Epithelial cell of proximal tubule (primary cell): ENCODE data around the gene OSR1. TPM values are rescaled to one million over a fixed set of nuclear protein-coding genes. Genes with fewer than 3 reads are reported as not detected.

Experiments
- DNase-seq: peaks from one replicate; pipeline ENCODE4 v3.0.0-alpha.2; 2011; ENCODE audit warnings: low read depth
- H3K4me3 ChIP-seq: 2 replicates; pipeline ENCODE4 v1.5.1; 2011; ENCODE audit warnings: low read depth, mild to moderate bottlenecking, low read length
- total RNA-seq: library from RNA; depleted of rRNA; stranded (reverse); fragments of >200 nt; gene quantifications from 2 replicates; pipeline ENCODE4 v1.2.3, GENCODE V29; 2015
- TF ChIP-seq, protein P1 (sequence below): conservative IDR thresholded peaks from 2 replicates; pipeline ENCODE4 v1.5.1; 2012; ENCODE audit warnings: low read depth, mild to moderate bottlenecking, low read length

OSR1 gene
- total RNA-seq, 1 donor from 2014 or later = not detected

DNA sequence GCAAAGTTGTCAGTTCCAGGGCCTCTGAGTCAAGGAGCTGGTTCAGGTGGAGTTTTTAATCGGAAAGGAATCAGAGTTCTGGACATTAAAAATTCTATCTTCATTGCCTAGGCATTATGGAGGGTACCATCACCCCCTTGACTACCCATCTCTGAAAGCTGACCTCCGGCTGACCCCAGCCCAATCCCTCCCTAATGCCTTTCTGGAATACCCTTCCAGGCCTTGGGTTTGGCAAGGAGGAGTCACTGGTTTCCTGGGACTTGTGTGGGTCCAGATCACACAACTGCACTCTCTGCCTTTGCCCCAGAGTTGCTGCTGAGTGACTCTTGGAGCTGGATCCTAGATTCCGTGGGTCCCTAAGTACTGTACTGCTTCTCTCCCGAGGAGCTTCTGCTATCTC, 1.0 kb upstream of the OSR1 start:
- TF ChIP-seq, protein P1, sequence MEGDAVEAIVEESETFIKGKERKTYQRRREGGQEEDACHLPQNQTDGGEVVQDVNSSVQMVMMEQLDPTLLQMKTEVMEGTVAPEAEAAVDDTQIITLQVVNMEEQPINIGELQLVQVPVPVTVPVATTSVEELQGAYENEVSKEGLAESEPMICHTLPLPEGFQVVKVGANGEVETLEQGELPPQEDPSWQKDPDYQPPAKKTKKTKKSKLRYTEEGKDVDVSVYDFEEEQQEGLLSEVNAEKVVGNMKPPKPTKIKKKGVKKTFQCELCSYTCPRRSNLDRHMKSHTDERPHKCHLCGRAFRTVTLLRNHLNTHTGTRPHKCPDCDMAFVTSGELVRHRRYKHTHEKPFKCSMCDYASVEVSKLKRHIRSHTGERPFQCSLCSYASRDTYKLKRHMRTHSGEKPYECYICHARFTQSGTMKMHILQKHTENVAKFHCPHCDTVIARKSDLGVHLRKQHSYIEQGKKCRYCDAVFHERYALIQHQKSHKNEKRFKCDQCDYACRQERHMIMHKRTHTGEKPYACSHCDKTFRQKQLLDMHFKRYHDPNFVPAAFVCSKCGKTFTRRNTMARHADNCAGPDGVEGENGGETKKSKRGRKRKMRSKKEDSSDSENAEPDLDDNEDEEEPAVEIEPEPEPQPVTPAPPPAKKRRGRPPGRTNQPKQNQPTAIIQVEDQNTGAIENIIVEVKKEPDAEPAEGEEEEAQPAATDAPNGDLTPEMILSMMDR = no peak
- DNase-seq = no peak
- H3K4me3 ChIP-seq = no peak overlapping the region

DNA sequence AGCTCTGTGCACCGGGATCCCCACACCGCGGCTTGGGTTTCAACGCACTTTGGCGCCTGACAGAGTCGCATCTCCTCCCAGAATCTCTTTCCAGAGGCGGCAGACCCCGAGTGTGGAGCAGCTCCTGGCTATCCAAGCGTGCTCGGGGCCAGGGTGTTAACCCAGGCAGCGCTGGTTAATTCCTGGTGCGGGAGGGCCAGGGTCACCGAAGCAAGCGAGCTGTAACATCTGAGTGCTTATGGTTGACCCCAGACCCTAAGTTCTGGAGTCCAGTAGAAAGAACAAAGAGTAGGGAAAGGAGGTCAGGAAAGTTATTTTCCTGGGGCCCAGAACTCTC, 566 bp upstream of the OSR1 start:
- no peak for DNase-seq
- TF ChIP-seq, protein P1 = no peak
- H3K4me3 ChIP-seq = peak overlapping the region; percentile 75

DNA sequence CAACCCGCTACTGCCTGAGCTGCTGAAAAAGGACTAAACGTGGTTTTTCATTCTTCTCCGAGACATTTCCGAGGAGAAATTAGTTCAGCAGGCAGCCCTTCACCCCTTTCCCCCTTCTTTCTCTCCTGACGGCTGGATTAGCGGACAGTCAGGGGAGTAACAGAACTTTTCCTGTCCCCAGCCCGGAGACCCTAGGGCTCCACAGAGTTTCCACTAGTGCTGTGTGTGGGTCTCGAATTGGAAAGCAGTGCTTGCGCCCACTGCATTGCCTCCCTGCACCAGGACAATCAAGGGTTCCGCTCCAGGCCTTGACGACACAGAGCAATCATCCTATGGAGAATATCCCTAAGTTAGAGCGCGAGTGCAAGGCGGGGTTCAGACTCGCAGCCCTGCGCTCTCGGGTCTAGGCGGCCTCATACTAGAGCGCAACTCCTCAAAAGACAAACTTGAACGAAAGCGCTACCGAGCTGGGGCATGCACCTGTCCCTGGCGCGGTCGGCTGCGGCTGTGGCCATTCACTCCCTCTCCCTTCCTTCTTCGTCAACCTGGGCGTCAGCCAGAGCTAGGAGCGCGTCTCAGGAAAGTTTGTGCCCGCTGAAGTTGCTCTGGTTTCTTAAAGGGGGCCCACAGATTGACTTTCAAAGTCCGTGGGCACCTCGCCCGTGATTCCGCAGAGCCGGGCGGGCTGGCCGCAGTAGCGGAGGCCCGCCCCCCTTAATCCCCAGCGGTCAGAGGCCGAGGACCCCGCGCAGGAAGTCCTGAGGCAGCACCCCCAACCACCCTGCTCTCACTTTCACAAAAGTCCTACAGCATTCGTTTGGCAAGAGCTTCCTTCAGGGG, 801 bp downstream of the OSR1 start:
- TF ChIP-seq, protein P1 = no peak
- H3K4me3 ChIP-seq = peak overlapping the region; percentile 75
- DNase-seq = no peak

DNA sequence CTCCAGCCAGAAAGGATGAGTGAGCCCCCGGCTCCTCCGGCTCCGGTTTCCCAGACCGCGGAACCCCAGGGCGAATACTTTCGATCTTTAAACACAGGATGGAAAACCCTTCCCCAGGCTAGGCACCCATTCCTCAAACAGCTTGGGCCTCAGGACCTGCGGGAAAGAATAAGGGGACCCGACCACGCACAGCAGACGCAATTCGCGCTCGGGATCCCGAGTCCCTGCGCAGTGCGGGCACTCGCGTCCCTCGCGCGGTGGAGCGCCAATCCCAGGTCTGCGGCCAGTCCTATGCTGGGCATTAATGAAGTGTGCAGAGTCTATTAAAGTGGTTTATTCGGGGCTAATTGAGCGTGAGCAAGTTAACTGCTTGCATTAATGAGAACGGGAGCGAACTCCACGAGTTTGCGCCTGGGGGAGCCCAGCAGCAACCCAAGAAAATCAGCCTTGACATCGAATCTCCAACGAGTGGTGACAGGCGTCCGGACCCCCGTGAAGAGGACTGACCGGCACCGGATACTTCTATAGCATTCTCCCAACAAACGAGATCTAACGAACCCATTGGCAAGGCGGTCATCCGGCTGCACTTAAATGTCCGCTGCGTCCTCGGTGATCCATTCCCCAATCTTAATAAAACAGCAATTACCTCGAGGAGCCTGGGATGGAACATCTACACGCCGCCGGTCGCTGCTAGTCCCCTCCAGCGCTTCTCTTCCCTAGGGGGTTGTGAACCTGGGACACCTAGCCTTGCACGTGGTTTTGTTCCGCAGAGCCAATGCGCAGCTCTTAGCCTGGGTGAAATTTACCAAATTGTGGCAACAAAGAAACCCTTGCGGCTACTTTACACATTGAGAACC, 1.6 kb downstream of the OSR1 start:
- DNase-seq = no peak
- peak overlapping the region; percentile 75 for H3K4me3 ChIP-seq
- TF ChIP-seq, protein P1 = no peak

DNA sequence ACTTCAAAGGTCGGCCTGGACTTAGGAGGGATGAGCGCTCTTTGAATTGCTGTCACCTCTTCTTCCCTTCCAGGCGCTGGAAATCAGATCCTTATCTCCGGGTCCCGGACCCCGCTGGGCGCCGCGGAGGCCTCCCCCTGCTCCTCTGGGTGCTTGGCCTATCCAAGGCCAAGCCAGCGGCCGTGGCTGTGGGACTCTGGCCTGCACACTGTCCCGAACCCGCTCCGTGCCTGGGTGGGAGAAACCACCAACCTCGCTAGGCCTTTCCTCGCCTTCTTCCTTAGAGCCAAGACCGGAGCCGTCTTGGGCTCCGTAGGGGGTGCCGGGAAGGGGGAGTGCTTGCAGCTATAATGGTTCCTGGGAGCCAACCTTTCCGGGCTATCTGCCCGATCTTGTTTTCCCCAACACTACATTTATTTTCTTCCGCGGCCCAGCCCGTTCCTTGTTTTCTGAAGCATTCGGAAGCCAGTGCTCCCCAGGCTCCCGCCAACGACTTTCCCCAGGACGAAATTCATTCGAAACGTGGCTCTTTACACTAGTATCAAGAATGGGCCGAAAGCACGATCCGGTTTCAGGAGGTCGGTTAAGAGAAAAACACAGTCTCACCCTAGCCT, 2.4 kb downstream of the OSR1 start:
- TF ChIP-seq, protein P1 = no peak
- H3K4me3 ChIP-seq = peak overlapping the region; percentile 75
- no peak for DNase-seq

DNA sequence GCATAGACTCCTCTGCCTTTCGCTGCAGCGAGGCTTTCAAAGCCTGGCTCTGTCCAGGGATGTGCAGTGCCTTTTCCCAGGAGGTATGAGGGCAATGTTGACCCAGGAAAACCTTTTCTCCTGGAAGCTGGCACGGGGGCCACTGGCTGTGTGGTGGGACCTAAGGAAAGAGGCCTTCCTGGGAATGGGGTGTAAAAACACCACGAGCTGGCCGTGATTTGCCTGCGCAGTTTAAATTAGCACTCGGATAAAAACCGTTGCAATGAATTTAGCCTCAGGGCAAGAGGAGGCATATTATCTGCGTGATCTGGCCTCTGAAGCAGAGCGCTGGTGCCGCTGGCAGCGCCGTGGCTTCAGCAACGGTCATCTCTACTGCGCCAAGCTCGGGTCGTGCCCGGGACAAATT, 3.0 kb downstream of the OSR1 start:
- TF ChIP-seq, protein P1 = no peak
- no peak overlapping the region for H3K4me3 ChIP-seq
- DNase-seq = no peak
